ENCODE measurements around the gene GPR160. TPM values are rescaled to one million over a fixed set of nuclear protein-coding genes. Genes with fewer than 3 reads are reported as not detected.

GPR160 gene
- total RNA-seq, 2 donors from 2014 or later = 1.7 to 1.9 TPM

- DNase-seq (ENCODE audit: low spot score) = no peak
- intact Hi-C loops (cut with DNase I) = loop anchor here in 1 of 2 donors (1.0 kb wide), 1 partner anchor 33 kb away; no protein-coding TSS in a partner anchor
These were observed 20.3 kb downstream of the GPR160 start for GRCh38 chr3:170058127-170058526.

GRCh38 chr3:170059447-170059846 is 21.7 kb downstream of the GPR160 start:
- DNase-seq (ENCODE audit: low spot score) = no peak
- intact Hi-C loops (cut with DNase I) = no loop called here

GRCh38 chr3:170062068-170062467 is 24.3 kb downstream of the GPR160 start:
- intact Hi-C loops (cut with DNase I) = no loop called here
- DNase-seq (ENCODE audit: low spot score) = no peak

- no peak for DNase-seq (ENCODE audit: low spot score)
- intact Hi-C loops (cut with DNase I) = no loop called here
These were observed 25.0 kb downstream of the GPR160 start for GRCh38 chr3:170062769-170063168.

- DNase-seq (ENCODE audit: low spot score) = no peak
These were observed 25.9 kb downstream of the GPR160 start for GRCh38 chr3:170063691-170064090.

GRCh38 chr3:170064108-170064507 is 26.3 kb downstream of the GPR160 start:
- no peak for DNase-seq (ENCODE audit: low spot score)
- intact Hi-C loops (cut with DNase I) = no loop called here

More at GRCh38 chr3:170063691-170064090, 25.9 kb downstream of the GPR160 start:
- intact Hi-C loops (cut with DNase I) = no loop called here

- intact Hi-C loops (cut with DNase I) = no loop called here
- DNase-seq (ENCODE audit: low spot score) = no peak
These were observed 37.8 kb downstream of the GPR160 start for GRCh38 chr3:170075441-170076091.

- intact Hi-C loops (cut with DNase I) = no loop called here
- DNase-seq (ENCODE audit: low spot score) = no peak
These were observed 39.0 kb downstream of the GPR160 start for GRCh38 chr3:170076715-170077238.

- intact Hi-C loops (cut with DNase I) = no loop called here
- DNase-seq (ENCODE audit: low spot score) = no peak
These were observed 39.6 kb downstream of the GPR160 start for GRCh38 chr3:170077361-170077760.

GRCh38 chr3:170078620-170079281 is 41.0 kb downstream of the GPR160 start:
- intact Hi-C loops (cut with DNase I) = no loop called here
- no peak for DNase-seq (ENCODE audit: low spot score)

GRCh38 chr3:170079536-170080165 is 41.9 kb downstream of the GPR160 start:
- DNase-seq (ENCODE audit: low spot score) = no peak
- intact Hi-C loops (cut with DNase I) = no loop called here

GRCh38 chr3:170080605-170081004 is 42.8 kb downstream of the GPR160 start:
- DNase-seq (ENCODE audit: low spot score) = no peak
- intact Hi-C loops (cut with DNase I) = no loop called here

- no peak for DNase-seq (ENCODE audit: low spot score)
- intact Hi-C loops (cut with DNase I) = no loop called here
These were observed 43.4 kb downstream of the GPR160 start for GRCh38 chr3:170081079-170081741.

- intact Hi-C loops (cut with DNase I) = no loop called here
- no peak for DNase-seq (ENCODE audit: low spot score)
These were observed 45.5 kb downstream of the GPR160 start for GRCh38 chr3:170083343-170083742.

GRCh38 chr3:170085396-170085795 is 47.6 kb downstream of the GPR160 start:
- DNase-seq (ENCODE audit: low spot score) = no peak
- intact Hi-C loops (cut with DNase I) = no loop called here

GRCh38 chr3:170089862-170090600 is 52.2 kb downstream of the GPR160 start:
- intact Hi-C loops (cut with DNase I) = loop anchor here in 1 of 2 donors (2.0 kb wide), 1 partner anchor 67 kb away; no protein-coding TSS in a partner anchor
- no peak for DNase-seq (ENCODE audit: low spot score)

GRCh38 chr3:170090601-170090981 is 52.8 kb downstream of the GPR160 start:
- intact Hi-C loops (cut with DNase I) = no loop called here
- no peak for DNase-seq (ENCODE audit: low spot score)

- intact Hi-C loops (cut with DNase I) = no loop called here
- DNase-seq (ENCODE audit: low spot score) = no peak
These were observed 55.1 kb downstream of the GPR160 start for GRCh38 chr3:170092907-170093306.

- intact Hi-C loops (cut with DNase I) = no loop called here
These were observed 58.0 kb downstream of the GPR160 start for GRCh38 chr3:170095771-170096170.

More at GRCh38 chr3:170095771-170096170, 58.0 kb downstream of the GPR160 start:
- no peak for DNase-seq (ENCODE audit: low spot score)
